Melanocyte of skin (primary cell): Measurements from ENCODE around the gene ENOSF1. TPM values are rescaled to one million over a fixed set of nuclear protein-coding genes. Genes with fewer than 3 reads are reported as not detected.

Source experiments
- total RNA-seq, 2 donors: library from RNA; depleted of rRNA; stranded (reverse); fragments of >200 nt; gene quantifications; 2 replicates each; pipeline ENCODE4 v1.2.3, GENCODE V29; 2012

Gene ENOSF1, protein sequence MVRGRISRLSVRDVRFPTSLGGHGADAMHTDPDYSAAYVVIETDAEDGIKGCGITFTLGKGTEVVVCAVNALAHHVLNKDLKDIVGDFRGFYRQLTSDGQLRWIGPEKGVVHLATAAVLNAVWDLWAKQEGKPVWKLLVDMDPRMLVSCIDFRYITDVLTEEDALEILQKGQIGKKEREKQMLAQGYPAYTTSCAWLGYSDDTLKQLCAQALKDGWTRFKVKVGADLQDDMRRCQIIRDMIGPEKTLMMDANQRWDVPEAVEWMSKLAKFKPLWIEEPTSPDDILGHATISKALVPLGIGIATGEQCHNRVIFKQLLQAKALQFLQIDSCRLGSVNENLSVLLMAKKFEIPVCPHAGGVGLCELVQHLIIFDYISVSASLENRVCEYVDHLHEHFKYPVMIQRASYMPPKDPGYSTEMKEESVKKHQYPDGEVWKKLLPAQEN
- total RNA-seq = 10 to 100 TPM; 64.6 to 88.8 TPM

DNA sequence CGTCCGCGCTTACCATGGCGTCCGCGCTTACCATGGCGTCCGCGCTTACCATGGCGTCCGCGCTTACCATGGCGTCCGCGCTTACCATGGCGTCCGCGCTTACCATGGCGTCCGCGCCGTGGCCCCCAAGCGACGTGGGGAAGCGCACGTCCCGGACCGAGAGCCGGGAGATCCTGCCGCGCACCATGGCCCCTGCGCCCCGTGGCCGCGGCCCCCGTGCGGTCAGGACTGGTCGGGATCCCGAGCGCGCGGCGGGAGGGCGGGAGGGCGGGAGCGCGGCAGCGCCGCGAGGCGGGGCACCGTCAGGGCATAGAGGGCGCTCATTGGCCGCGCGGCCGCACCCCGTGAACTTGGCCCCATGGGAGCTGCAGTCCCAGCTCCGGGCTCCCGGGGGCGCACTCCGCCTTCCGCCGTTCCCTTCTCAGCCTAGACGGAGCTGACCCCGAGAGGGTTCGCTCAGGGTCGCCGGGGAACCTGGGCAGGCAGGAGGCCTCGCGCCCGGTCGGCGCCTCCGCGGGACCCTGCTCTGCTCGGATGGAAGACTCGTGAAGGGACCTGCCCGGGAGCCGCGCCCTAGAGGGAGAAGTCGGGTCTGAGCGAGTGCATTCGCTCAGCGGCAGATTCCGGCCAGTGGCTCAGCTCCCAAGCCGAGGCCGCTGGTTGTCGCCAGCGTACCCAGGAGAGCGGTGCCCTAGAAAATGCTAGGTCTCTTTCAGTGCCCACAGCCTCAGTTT, at the start of gene ENOSF1:
TSS of gene ENOSF1 (minus strand) at position 230 of the 734 bp plus-strand sequence. CDS start at position 187, 43 bp downstream.

DNA sequence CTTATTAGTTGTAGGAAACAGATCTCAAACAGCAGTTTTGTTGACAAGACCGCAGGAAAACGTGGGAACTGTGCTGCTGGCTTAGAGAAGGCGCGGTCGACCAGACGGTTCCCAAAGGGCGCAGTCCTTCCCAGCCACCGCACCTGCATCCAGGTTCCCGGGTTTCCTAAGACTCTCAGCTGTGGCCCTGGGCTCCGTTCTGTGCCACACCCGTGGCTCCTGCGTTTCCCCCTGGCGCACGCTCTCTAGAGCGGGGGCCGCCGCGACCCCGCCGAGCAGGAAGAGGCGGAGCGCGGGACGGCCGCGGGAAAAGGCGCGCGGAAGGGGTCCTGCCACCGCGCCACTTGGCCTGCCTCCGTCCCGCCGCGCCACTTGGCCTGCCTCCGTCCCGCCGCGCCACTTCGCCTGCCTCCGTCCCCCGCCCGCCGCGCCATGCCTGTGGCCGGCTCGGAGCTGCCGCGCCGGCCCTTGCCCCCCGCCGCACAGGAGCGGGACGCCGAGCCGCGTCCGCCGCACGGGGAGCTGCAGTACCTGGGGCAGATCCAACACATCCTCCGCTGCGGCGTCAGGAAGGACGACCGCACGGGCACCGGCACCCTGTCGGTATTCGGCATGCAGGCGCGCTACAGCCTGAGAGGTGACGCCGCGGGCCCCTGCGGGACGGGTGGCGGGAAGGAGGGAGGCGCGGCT, 55.0 kb downstream of the ENOSF1 start, which contains the start of gene TYMS:
TSS of gene TYMS (plus strand) at position 343 of the 690 bp plus-strand sequence. CDS start at position 433, 90 bp downstream.

Other genes starting within 250 kb of the ENOSF1 start
- under 1 TPM; 0.33 to 0.69 TPM for gene COLEC12, start 211.9 kb downstream of the ENOSF1 start, total RNA-seq
- not detected for gene CETN1, start 132.2 kb downstream of the ENOSF1 start, total RNA-seq
- not detected for gene CLUL1, start 115.6 kb downstream of the ENOSF1 start, total RNA-seq
- gene TYMS, start 55.0 kb downstream of the ENOSF1 start, total RNA-seq = 10 to 100 TPM; 12.7 to 35.0 TPM
- gene YES1, start 99.6 kb upstream of the ENOSF1 start, total RNA-seq = 10 to 100 TPM; 46.1 to 77.6 TPM
- not detected for gene ADCYAP1, start 192.2 kb upstream of the ENOSF1 start, total RNA-seq